GM10248 (cell line): Measurements from ENCODE around the gene ATP9A.

Experiments used
- CTCF ChIA-PET: fragments of 300-600 bp; sonication (Branson Sonifier 250); formaldehyde crosslinking; extraction: SDS; loops from one replicate; lab custom pipeline; 2021; ENCODE audit warnings: antibody characterized with exemption; lab: Yijun Ruan, JAX
- POLR2A ChIA-PET: fragments of 350-650 bp; sonication (Branson Sonifier 250); formaldehyde crosslinking; extraction: SDS; loops from one replicate; lab custom pipeline; 2020; ENCODE audit warnings: antibody characterized with exemption; lab: Yijun Ruan, JAX
- DNase-seq: peaks from one replicate; pipeline ENCODE4 v3.0.0; 2012; ENCODE audit errors: extremely low spot score
- CTCF ChIP-seq: IDR thresholded peaks from 2 replicates; pipeline ENCODE4 v1.5.1; 2012; ENCODE audit warnings: mild to moderate bottlenecking, low read depth; ENCODE audit errors: extremely low read depth, missing control alignments, control extremely low read depth

Gene ATP9A

GRCh38 chr20:51566594-51566993, 201.6 kb downstream of the ATP9A start:
- DNase-seq = no peak
- POLR2A ChIA-PET = no interaction called here
- TF ChIP-seq CTCF = no peak
- CTCF ChIA-PET = interaction anchor here (0.9 to 3.1 kb wide), 3 partner anchors 24 to 30 kb away, joined by 3 to 9 read pairs (median 5); partner anchors contain the start of gene NFATC2

- no peak for DNase-seq
- POLR2A ChIA-PET = no interaction called here
- TF ChIP-seq CTCF = no peak
Observed at GRCh38 chr20:51565298-51566144, 202.7 kb downstream of the ATP9A start.

GRCh38 chr20:51563486-51564332, 204.5 kb downstream of the ATP9A start:
- TF ChIP-seq CTCF = no peak
- ChIA-PET POLR2A (no interaction called here), CTCF (interaction anchor here (2.0 kb wide), 1 partner anchor 31 kb away, joined by 8 read pairs; no protein-coding TSS in a partner anchor)
- DNase-seq = no peak

More at GRCh38 chr20:51565298-51566144, 202.7 kb downstream of the ATP9A start:
- CTCF ChIA-PET = interaction anchor here (0.9 to 3.1 kb wide), 6 partner anchors 23 to 194 kb away, joined by 3 to 9 read pairs (median 4); partner anchors contain the start of gene NFATC2

- ChIA-PET CTCF (interaction anchor here (1.0 kb wide), 1 partner anchor 32 kb away, joined by 3 read pairs; no protein-coding TSS in a partner anchor), POLR2A (no interaction called here)
- TF ChIP-seq CTCF = no peak
- DNase-seq = no peak
Observed at GRCh38 chr20:51563174-51563485, 205.1 kb downstream of the ATP9A start.

- POLR2A ChIA-PET = no interaction called here
- DNase-seq = peak; percentile 36
- CTCF ChIA-PET = interaction anchor here (1.0 kb wide), 1 partner anchor 32 kb away, joined by 3 read pairs; no protein-coding TSS in a partner anchor
- TF ChIP-seq CTCF = no peak
Observed at GRCh38 chr20:51562332-51563173, 205.6 kb downstream of the ATP9A start.
